A673 (cell line): Measurements from ENCODE around the gene CRYBG3.

Experiments used
- EZH2 ChIP-seq: fragments of 200-600 bp; sonication (generic); IDR thresholded peaks from 2 replicates; pipeline ENCODE4 v1.6.1; 2017; ENCODE audit warnings: borderline replicate concordance, low read depth, mild to moderate bottlenecking, mixed read lengths, antibody characterized with exemption, low read length; ENCODE audit not compliant: poor library complexity, severe bottlenecking
- TF ChIP-seq, protein P1 (sequence below): fragments of 300-800, 200-600 bp; sonication (generic); conservative IDR thresholded peaks from 2 replicates; pipeline ENCODE4 v1.5.1; 2017; ENCODE audit warnings: low read depth, mild to moderate bottlenecking, antibody characterized with exemption, low read length, moderate library complexity, mixed read lengths

DNA sequence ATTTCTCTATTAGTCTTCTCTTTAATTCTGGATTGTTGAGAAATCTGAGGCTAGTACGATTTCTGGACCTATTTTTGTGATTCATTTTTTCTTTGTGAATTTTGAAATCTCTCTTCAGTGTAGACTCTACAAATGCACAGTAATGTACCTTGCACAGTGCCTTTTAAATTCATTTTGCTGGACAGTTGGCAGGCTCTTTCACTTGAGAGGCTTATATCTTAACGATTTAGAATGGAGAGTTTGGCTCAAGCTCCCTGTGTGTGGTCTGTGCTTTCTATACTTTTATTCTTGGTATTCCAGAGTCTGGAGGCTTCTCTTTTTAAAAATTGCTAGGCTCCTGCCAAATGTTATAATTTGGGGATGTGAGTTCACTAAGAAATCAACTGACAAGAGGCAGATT, 8.8 kb downstream of the CRYBG3 start:
- TF ChIP-seq EZH2, result no peak
- TF ChIP-seq, protein P1, sequence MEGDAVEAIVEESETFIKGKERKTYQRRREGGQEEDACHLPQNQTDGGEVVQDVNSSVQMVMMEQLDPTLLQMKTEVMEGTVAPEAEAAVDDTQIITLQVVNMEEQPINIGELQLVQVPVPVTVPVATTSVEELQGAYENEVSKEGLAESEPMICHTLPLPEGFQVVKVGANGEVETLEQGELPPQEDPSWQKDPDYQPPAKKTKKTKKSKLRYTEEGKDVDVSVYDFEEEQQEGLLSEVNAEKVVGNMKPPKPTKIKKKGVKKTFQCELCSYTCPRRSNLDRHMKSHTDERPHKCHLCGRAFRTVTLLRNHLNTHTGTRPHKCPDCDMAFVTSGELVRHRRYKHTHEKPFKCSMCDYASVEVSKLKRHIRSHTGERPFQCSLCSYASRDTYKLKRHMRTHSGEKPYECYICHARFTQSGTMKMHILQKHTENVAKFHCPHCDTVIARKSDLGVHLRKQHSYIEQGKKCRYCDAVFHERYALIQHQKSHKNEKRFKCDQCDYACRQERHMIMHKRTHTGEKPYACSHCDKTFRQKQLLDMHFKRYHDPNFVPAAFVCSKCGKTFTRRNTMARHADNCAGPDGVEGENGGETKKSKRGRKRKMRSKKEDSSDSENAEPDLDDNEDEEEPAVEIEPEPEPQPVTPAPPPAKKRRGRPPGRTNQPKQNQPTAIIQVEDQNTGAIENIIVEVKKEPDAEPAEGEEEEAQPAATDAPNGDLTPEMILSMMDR, result no peak
